Activated naive CD8-positive, alpha-beta T cell treated with anti-CD3 and anti-CD28 coated beads, Interleukin-2, amount 50 U/mL, for 16 hours (primary cell): ENCODE results near the gene REEP1.
A peak's percentile ranks its signal among the peaks of the same experiment; 100 is the strongest.

ENCODE experiments used
- DNase-seq: peaks from one replicate; pipeline ENCODE4 v3.0.0-alpha.2; 2020; ENCODE audit warnings: low read depth, low spot score

REEP1 gene

DNA sequence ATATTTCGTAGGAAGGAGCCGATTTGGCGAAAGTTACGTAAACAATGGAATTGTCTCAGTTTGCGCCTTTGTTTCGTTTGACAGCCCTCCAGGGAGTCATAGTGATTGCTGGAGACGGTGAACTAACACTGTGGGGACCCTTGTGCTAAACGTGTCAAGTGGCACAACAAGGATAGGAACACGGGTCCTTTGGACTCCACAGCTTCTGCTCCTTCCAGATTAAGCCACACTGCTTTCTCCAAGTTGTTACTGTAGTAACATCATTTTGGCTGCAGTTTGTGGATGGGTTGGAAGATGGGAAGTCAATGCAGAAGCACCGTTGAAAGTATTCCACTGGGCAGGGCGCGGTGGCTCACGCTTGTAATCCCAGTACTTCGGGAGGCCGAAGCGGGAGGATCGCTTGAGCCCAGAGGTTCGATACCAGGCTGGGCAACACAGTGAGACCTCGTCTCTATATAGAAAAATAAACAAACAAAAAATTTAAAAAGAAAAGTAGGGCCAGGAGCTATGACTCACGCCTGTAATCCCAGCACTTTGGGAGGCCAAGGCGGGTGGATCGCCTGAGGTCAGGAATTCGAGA is 141.5 kb downstream of the REEP1 start:
- no peak for DNase-seq

GRCh38 chr2:86195055-86195807 is 142.2 kb downstream of the REEP1 start, which contains the start of gene IMMT:
Gene IMMT, minus strand, starts transcription at chr2:86195462. Its CDS starts 80 bp downstream, at chr2:86195382.
- peak; percentile 83 for DNase-seq

DNA sequence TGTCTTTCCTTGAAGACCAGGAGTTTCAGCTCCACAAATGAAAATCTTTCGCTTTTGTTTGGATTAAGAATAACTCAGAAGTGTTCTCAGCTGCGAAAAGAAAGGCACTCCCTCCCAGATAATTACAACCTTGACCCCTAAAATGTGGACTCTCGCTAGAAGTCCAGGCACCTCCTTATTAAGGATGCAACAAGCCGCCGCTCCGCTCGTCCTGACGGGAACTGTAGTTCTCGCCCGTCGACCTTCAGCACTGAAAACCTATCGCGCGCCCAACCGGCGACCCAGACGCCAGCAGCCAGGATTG is 142.7 kb downstream of the REEP1 start:
- no peak for DNase-seq

DNA sequence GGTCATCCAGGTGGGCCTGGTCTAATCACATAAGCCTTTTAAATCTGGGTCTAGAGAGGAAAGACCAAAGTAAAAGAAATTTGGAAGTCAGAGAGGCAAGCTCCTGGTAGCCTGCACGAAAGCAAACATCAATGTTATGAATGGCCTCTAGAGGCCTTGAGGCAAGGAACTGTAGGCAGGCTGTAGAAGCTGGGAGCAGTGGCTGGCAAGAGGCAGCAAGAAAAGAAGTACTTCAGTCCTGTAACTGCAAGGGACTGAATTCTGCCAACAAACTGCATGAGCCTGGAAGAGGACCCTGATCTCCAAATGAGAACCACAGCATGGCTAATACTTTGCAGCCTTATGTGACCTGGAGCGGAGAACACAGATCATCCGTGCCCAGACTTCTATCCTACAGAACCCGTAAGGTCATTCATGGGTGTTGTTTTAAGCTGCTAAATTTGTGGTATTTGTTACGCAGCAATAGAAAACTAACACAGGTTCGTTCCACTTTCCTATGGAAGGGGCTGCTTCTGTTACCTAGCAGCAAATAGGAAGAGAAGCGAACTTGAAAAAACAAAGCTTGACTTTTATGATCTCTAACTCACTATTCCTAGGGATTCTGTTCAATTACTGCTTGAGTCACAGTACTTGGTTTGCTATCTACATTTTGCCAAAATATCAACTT is 143.4 kb downstream of the REEP1 start:
- DNase-seq, result no peak

- no peak for DNase-seq
These were observed 147.5 kb downstream of the REEP1 start for GRCh38 chr2:86189782-86190416.

GRCh38 chr2:86186431-86186830 is 151.0 kb downstream of the REEP1 start:
- DNase-seq, result no peak

- no peak for DNase-seq
These were observed 151.8 kb downstream of the REEP1 start for GRCh38 chr2:86185517-86186212.

GRCh38 chr2:86176597-86176996 is 160.8 kb downstream of the REEP1 start:
- no peak for DNase-seq

DNA sequence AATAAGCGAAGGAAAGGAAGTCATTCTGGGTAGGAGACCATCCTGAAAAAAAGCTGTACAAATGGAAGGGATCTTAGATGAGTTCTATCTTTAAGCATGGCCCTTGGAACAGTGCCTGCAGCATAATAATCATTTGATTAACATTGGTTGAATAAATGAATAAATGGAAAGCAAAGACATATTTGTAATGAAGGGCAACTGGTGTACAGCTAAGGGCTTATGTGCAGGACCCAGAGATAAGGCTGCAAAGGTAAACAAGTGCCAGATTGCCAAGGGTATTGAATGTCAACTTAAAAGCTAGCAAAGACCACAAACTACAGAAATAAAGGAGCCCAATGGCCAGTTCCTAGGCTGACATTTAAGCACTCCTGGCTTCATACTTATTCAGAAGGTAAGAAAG is 161.6 kb downstream of the REEP1 start:
- no peak for DNase-seq

GRCh38 chr2:86174445-86174844 is 163.0 kb downstream of the REEP1 start:
- DNase-seq, result no peak

GRCh38 chr2:86172610-86173009 is 164.8 kb downstream of the REEP1 start:
- no peak for DNase-seq

GRCh38 chr2:86171295-86171694 is 166.1 kb downstream of the REEP1 start:
- DNase-seq, result no peak

DNA sequence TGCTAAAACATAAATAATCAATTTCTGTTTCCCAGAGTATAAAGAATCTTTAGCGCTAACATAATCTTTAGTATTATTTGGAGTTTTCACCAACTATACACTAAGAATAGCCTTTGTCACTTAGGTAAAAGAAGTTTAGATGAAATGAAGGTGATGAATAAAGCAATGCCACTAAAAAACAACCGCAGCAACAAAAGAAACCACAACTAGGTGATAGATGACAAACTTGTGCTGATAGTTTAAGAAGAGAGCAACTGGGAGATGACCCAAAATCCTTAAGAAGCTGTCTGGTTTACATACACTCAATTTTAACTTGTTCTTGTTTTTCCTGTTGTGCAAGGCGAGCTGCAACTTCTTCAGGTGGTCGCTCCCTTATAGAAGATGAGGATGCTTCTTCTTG is 167.0 kb downstream of the REEP1 start:
- DNase-seq, result no peak
